OCI-LY7 (cell line): ENCODE data around the gene TPM4. TPM values are rescaled to one million over a fixed set of nuclear protein-coding genes. Genes with fewer than 3 reads are reported as not detected.

Experiments
- BruUV-seq: library from RNA; stranded (reverse); fragments of 400-500 nt; replicated peaks from 2 replicates; lab custom pipeline; 2021; lab: Mats Ljungman, UMichigan
- CTCF ChIA-PET: fragments of 300-600 bp; sonication (Branson Sonifier 250); formaldehyde crosslinking; loops from one replicate; lab custom pipeline; 2022; ENCODE audit warnings: antibody characterized with exemption; ENCODE audit not compliant: unreplicated experiment; lab: Charles Lee
- POLR2A ChIA-PET: fragments of 300-600 bp; sonication (Branson Sonifier 250); formaldehyde crosslinking; loops from one replicate; lab custom pipeline; 2022; ENCODE audit warnings: antibody characterized with exemption; lab: Charles Lee
- DNase-seq: peaks from one replicate; pipeline ENCODE4 v3.0.0-alpha.2; 2015; ENCODE audit warnings: low spot score
- H2AFZ ChIP-seq: fragments of 200-600 bp; sonication (generic), shearing (Covaris generic); 2 replicates; pipeline ENCODE4 v1.6.1; 2014; ENCODE audit warnings: mild to moderate bottlenecking, antibody characterized with exemption, low read length, moderate library complexity
- H3K27ac ChIP-seq: fragments of 200-600 bp; sonication (generic); 2 replicates; pipeline ENCODE4 v1.5.1; 2014; ENCODE audit warnings: mixed run types, low read depth, mild to moderate bottlenecking, moderate library complexity, low read length, inconsistent platforms; ENCODE audit not compliant: poor library complexity, severe bottlenecking
- H3K36me3 ChIP-seq: fragments of 200-600 bp; sonication (generic); 2 replicates; pipeline ENCODE4 v1.6.1; 2014; ENCODE audit warnings: mild to moderate bottlenecking, antibody characterized with exemption, low read length, moderate library complexity, mixed read lengths; ENCODE audit not compliant: insufficient read depth
- H3K4me1 ChIP-seq: fragments of 200-600 bp; sonication (generic); 2 replicates; pipeline ENCODE4 v1.5.1; 2014; ENCODE audit warnings: mild to moderate bottlenecking, low read length; ENCODE audit not compliant: insufficient read depth, poor library complexity, severe bottlenecking
- H3K4me2 ChIP-seq: fragments of 200-600 bp; sonication (generic); 2 replicates; pipeline ENCODE4 v1.6.1; 2014; ENCODE audit warnings: mild to moderate bottlenecking, low read length
- H3K4me3 ChIP-seq: fragments of 200-600 bp; sonication (generic); 2 replicates; pipeline ENCODE4 v1.5.1; 2014; ENCODE audit warnings: mild to moderate bottlenecking, low read depth, low read length; ENCODE audit not compliant: poor library complexity, severe bottlenecking
- H3K79me2 ChIP-seq: fragments of 200-600 bp; sonication (generic); 2 replicates; pipeline ENCODE4 v1.6.1; 2016; ENCODE audit warnings: low read depth, mild to moderate bottlenecking, low read length, moderate library complexity, mixed read lengths; ENCODE audit not compliant: insufficient read depth
- H3K9me2 ChIP-seq: fragments of 200-600 bp; sonication (generic); 2 replicates; pipeline ENCODE4 v1.6.1; 2016; ENCODE audit warnings: mild to moderate bottlenecking, low read length, mixed read lengths; ENCODE audit not compliant: insufficient read depth
- H3K9me3 ChIP-seq: fragments of 200-600 bp; sonication (generic); 2 replicates; pipeline ENCODE4 v1.6.1; 2014; ENCODE audit warnings: mild to moderate bottlenecking, mixed run types, low read length, mixed read lengths
- H4K20me1 ChIP-seq: fragments of 200-600 bp; sonication (generic); 2 replicates; pipeline ENCODE4 v1.6.1; 2014; ENCODE audit warnings: mild to moderate bottlenecking, antibody characterized with exemption, low read length, moderate library complexity, mixed read lengths; ENCODE audit not compliant: insufficient read depth
- CTCF ChIP-seq: fragments of 200-600 bp; sonication (generic); conservative IDR thresholded peaks from 2 replicates; pipeline ENCODE4 v1.5.1; 2014; ENCODE audit warnings: mild to moderate bottlenecking, antibody characterized with exemption, low read length, moderate library complexity, mixed read lengths
- EZH2phosphoT487 ChIP-seq: fragments of 200-600 bp; sonication (generic); IDR thresholded peaks from 2 replicates; pipeline ENCODE4 v1.6.1; 2018; ENCODE audit warnings: low read depth, borderline replicate concordance, mild to moderate bottlenecking, mixed run types, antibody characterized with exemption, low read length, moderate library complexity, mixed read lengths
- intact Hi-C: fragments of 100-400 bp; cut with micrococcal nuclease; formaldehyde crosslinking; loops from one replicate; pipeline ENCODE4 v1.10.0; 2022; ENCODE audit not compliant: unreplicated experiment
- total RNA-seq, 2 experiments: library from RNA; depleted of rRNA in 1 of 2; stranded (reverse); fragments of >200 nt in 1 of 2; shearing (Covaris generic) in 1 of 2; gene quantifications; 2 replicates each; pipeline ENCODE4 v1.2.3, GENCODE V29; 2014 to 2022

Gene TPM4
- total RNA-seq, 2 experiments from 2014 or later: 98.1 to 111 TPM

- Histone ChIP-seq H3K4me2 (no peak overlapping the region), H3K79me2 (no peaks in the 10 kb centered on the region), H3K4me3 (no peak overlapping the region), H3K4me1 (no peaks in the 10 kb centered on the region), H3K27ac (no peak overlapping the region), H4K20me1 (no peaks in the 10 kb centered on the region), H3K9me2 (no peaks in the 10 kb centered on the region), H2AFZ (no peak overlapping the region), H3K36me3 (no peaks in the 10 kb centered on the region), H3K9me3 (no peaks in the 10 kb centered on the region)
- intact Hi-C loops: no loop called here
- no peak for TF ChIP-seq CTCF
- no peak for TF ChIP-seq EZH2phosphoT487
- no peak for DNase-seq
- ChIA-PET CTCF (no interaction called here), POLR2A (no interaction called here)
- BruUV-seq: no TSS peak
Observed at GRCh38 chr19:16034958-16035560, 41.2 kb upstream of the TPM4 start.

GRCh38 chr19:16035601-16036297 lies 40.5 kb upstream of the TPM4 start:
- no peak overlapping the region for H3K4me2 ChIP-seq

GRCh38 chr19:16036397-16036925 lies 39.8 kb upstream of the TPM4 start:
- H3K9me3 ChIP-seq: no peaks in the 10 kb centered on the region
- H2AFZ ChIP-seq: no peak overlapping the region
- intact Hi-C loops: no loop called here
- BruUV-seq: no TSS peak
- no peaks in the 10 kb centered on the region for H3K79me2 ChIP-seq
- ChIA-PET CTCF (no interaction called here), POLR2A (no interaction called here)
- no peak overlapping the region for H3K27ac ChIP-seq
- no peaks in the 10 kb centered on the region for H3K9me2 ChIP-seq
- DNase-seq: no peak
- H3K4me3 ChIP-seq: no peak overlapping the region
- no peak overlapping the region for H3K4me2 ChIP-seq
- H3K4me1 ChIP-seq: no peaks in the 10 kb centered on the region
- no peaks in the 10 kb centered on the region for H3K36me3 ChIP-seq
- no peak for TF ChIP-seq CTCF
- no peak for TF ChIP-seq EZH2phosphoT487
- H4K20me1 ChIP-seq: no peaks in the 10 kb centered on the region

More at GRCh38 chr19:16035601-16036297, 40.5 kb upstream of the TPM4 start:
- ChIA-PET CTCF (no interaction called here), POLR2A (no interaction called here)
- Histone ChIP-seq H3K4me1 (no peaks in the 10 kb centered on the region), H4K20me1 (no peaks in the 10 kb centered on the region), H2AFZ (no peak overlapping the region), H3K9me2 (no peaks in the 10 kb centered on the region), H3K9me3 (no peaks in the 10 kb centered on the region), H3K79me2 (no peaks in the 10 kb centered on the region), H3K36me3 (no peaks in the 10 kb centered on the region), H3K4me3 (no peak overlapping the region), H3K27ac (no peak overlapping the region)
- intact Hi-C loops: no loop called here
- no TSS peak for BruUV-seq
- DNase-seq: no peak
- TF ChIP-seq EZH2phosphoT487: no peak
